ENCODE results near the gene ATN1.

DNA sequence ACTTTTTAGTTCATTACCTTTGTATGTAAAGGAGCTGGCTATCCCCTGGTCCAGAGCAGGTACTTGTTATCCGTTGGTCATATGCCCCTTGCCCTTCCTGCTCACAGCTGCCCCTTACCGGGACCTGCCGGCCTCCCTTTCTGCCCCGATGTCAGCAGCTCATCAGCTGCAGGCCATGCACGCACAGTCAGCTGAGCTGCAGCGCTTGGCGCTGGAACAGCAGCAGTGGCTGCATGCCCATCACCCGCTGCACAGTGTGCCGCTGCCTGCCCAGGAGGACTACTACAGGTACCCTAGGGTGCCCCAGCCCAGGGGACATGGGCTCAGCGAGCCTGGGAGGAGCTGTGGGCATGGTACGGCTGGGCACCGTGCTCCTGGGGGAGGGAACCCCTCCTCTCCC lies 13.5 kb downstream of the ATN1 start:
- no peak; the same call in none of the 2 replicates for TF ChIP-seq POLR2AphosphoS5 (IDR thresholded peaks at IDR 0.05; ENCODE audit: low read depth, low read length)
- no peak for TF ChIP-seq CBX5 (IDR thresholded peaks at IDR 0.05; ENCODE audit: low read depth, low read length)
- TF ChIP-seq GABPA (IDR thresholded peaks at IDR 0.05; ENCODE audit: borderline replicate concordance, insufficient read depth, low read length), result no peak
- TF ChIP-seq, protein P1, sequence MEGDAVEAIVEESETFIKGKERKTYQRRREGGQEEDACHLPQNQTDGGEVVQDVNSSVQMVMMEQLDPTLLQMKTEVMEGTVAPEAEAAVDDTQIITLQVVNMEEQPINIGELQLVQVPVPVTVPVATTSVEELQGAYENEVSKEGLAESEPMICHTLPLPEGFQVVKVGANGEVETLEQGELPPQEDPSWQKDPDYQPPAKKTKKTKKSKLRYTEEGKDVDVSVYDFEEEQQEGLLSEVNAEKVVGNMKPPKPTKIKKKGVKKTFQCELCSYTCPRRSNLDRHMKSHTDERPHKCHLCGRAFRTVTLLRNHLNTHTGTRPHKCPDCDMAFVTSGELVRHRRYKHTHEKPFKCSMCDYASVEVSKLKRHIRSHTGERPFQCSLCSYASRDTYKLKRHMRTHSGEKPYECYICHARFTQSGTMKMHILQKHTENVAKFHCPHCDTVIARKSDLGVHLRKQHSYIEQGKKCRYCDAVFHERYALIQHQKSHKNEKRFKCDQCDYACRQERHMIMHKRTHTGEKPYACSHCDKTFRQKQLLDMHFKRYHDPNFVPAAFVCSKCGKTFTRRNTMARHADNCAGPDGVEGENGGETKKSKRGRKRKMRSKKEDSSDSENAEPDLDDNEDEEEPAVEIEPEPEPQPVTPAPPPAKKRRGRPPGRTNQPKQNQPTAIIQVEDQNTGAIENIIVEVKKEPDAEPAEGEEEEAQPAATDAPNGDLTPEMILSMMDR (IDR thresholded peaks at IDR 0.05; ENCODE audit: control extremely low read depth in 1 of 3, insufficient read depth in 1 of 3, low read depth in 1 of 3, low read length in 3 of 3), result no peak
- no peak for TF ChIP-seq TAF1 (IDR thresholded peaks at IDR 0.05; ENCODE audit: low read depth, low read length)

Data from H1 (cell line).